Keratinocyte (primary cell): ENCODE results near the gene BTNL3. TPM values are rescaled to one million over a fixed set of nuclear protein-coding genes. Genes with fewer than 3 reads are reported as not detected.

Source experiments
- DNase-seq: peaks from one replicate; pipeline ENCODE4 v3.0.0-alpha.2; 2011; ENCODE audit warnings: low read depth, missing footprints, low spot score
- FAIRE-seq: peaks from 2 replicates; lab custom pipeline; 2011; peaks lifted over from hg19 to GRCh38; lab: Jason Lieb, UNC
- H2AFZ ChIP-seq: 2 replicates; pipeline ENCODE4 v1.6.0; 2012; ENCODE audit warnings: low read length, control low read depth, inconsistent platforms; ENCODE audit not compliant: control insufficient read depth
- H3K27ac ChIP-seq: 2 replicates; pipeline ENCODE4 v1.5.1; 2011; ENCODE audit warnings: low read length; ENCODE audit not compliant: control insufficient read depth, insufficient read depth
- H3K27me3 ChIP-seq: 3 replicates; pipeline ENCODE4 v1.6.0; 2011; ENCODE audit warnings: low read length; ENCODE audit not compliant: control insufficient read depth, insufficient read depth; ENCODE audit errors: extremely low read depth
- H3K36me3 ChIP-seq, 2 experiments: 2 replicates in 1 of 2; 3 replicates in 1 of 2; pipeline ENCODE4 v1.5.1; 2011; ENCODE audit warnings: low read length in 2 of 2, mild to moderate bottlenecking in 1 of 2; ENCODE audit not compliant: control insufficient read depth in 2 of 2, insufficient read depth in 2 of 2; ENCODE audit errors: extremely low read depth in 1 of 2
- H3K4me1 ChIP-seq: 3 replicates; pipeline ENCODE4 v1.5.1; 2011; ENCODE audit warnings: low read length; ENCODE audit not compliant: control insufficient read depth, insufficient read depth; ENCODE audit errors: extremely low read depth
- H3K4me2 ChIP-seq: 3 replicates; pipeline ENCODE4 v1.6.0; 2011; ENCODE audit warnings: low read depth, low read length; ENCODE audit not compliant: control insufficient read depth, insufficient read depth; ENCODE audit errors: extremely low read depth
- H3K4me3 ChIP-seq, 3 experiments: fragments of 200-600 bp in 1 of 3; sonication (generic) in 1 of 3; 2 replicates in 2 of 3; 3 replicates in 1 of 3; pipeline ENCODE4 v1.5.1; 2011 to 2016; ENCODE audit warnings: low read length in 3 of 3, mild to moderate bottlenecking in 3 of 3, control low read depth in 2 of 3, inconsistent platforms in 1 of 3, low read depth in 1 of 3, mixed read lengths in 1 of 3, mixed run types in 1 of 3, moderate library complexity in 1 of 3; ENCODE audit not compliant: control insufficient read depth in 2 of 3, insufficient read depth in 2 of 3; ENCODE audit errors: extremely low read depth in 1 of 3
- H3K79me2 ChIP-seq: 2 replicates; pipeline ENCODE4 v1.6.0; 2012; ENCODE audit warnings: low read length; ENCODE audit not compliant: control insufficient read depth, insufficient read depth
- H3K9ac ChIP-seq: 3 replicates; pipeline ENCODE4 v1.6.0; 2011; ENCODE audit warnings: low read length; ENCODE audit not compliant: control insufficient read depth, insufficient read depth; ENCODE audit errors: extremely low read depth
- H3K9me1 ChIP-seq: 3 replicates; pipeline ENCODE4 v1.6.0; 2011; ENCODE audit warnings: low read length; ENCODE audit not compliant: control insufficient read depth, insufficient read depth; ENCODE audit errors: extremely low read depth
- H3K9me3 ChIP-seq: 2 replicates; pipeline ENCODE4 v1.5.1; 2012; ENCODE audit warnings: low read depth, low read length; ENCODE audit not compliant: control insufficient read depth
- H4K20me1 ChIP-seq: 3 replicates; pipeline ENCODE4 v1.6.0; 2011; ENCODE audit warnings: low read length; ENCODE audit not compliant: control insufficient read depth, insufficient read depth; ENCODE audit errors: extremely low read depth
- EZH2 ChIP-seq: IDR thresholded peaks from one replicate; pipeline ENCODE4 v1.6.1; 2012; ENCODE audit warnings: inconsistent platforms, mild to moderate bottlenecking, low read length, moderate library complexity
- dilution Hi-C: fragments of 300-500 bp; cut with MboI; formaldehyde crosslinking; loops from one replicate; pipeline ENCODE4 v1.7.0; 2020; ENCODE audit warnings: low sequenced_read_pairs; ENCODE audit not compliant: extremely low pct_ligation_motif_present
- polyA plus RNA-seq, 5 experiments: library from polyadenylated mRNA; depleted of rRNA in 3 of 5; stranded (reverse) in 3 of 5; stranded (forward) in 1 of 5; unstranded in 1 of 5; fragments of >200 nt; gene quantifications; 1 replicate in 1 of 5; 2 replicates in 3 of 5; 3 replicates in 1 of 5; pipeline versions ENCODE4 v1.2.1 to v1.2.3, GENCODE V29; 2011 to 2012; ENCODE audit warnings: missing spikeins in 2 of 5, low read depth in 1 of 5, low replicate concordance in 1 of 5
- small RNA-seq, 3 experiments: library from RNA; depleted of rRNA; stranded (forward); fragments of <200 nt; gene quantifications; one replicate each; pipeline ENCODE3, GENCODE V24; 2012; ENCODE audit warnings: low read depth in 3 of 3, low replicate concordance in 1 of 3; ENCODE audit not compliant: insufficient read length in 3 of 3
- TF ChIP-seq, protein P1 (sequence below), 3 experiments: IDR thresholded peaks in 1 of 3; conservative IDR thresholded peaks in 1 of 3; optimal IDR thresholded peaks in 1 of 3; 2 replicates in 2 of 3; 3 replicates in 1 of 3; pipeline versions ENCODE3 to v1.5.1; 2011; ENCODE audit warnings: low read length in 3 of 3, mild to moderate bottlenecking in 3 of 3, moderate library complexity in 2 of 3, control low read depth in 1 of 3, inconsistent platforms in 1 of 3; ENCODE audit not compliant: insufficient read depth in 2 of 3; ENCODE audit errors: extremely low read depth in 1 of 3

BTNL3 gene
- polyA plus RNA-seq, 1 donor (not counting 4 experiments of a cell fraction or from before 2014, with no cell fraction given): not detected

DNA sequence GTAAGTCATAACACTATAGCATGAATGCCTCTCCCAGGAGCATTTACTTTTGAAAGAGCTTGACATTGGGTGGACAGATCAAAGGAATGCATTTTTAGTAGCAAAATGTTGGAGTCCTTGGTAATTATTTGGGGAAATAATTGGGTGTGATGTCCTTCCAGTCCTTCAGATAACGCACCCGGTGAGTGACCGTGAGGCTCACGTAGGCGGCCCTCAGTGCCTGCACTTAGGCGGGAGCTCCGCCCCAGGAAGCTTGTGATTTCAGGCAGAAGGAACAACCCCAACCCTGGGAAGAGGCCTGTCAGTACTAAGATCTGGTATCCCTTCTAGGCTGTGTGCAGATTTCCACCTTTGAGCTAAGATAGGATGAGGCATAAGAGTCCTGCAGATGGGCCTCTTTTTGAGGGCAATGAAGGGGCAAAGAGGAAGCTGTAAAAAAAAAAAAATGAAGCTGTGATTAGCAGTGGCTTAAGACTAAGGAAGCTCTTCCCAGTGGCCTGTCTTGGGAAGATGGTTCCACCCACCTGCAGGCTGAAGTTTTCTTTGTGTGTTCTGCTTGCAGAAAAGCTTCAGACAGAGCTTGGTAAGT lies 66.3 kb downstream of the BTNL3 start:
- Histone ChIP-seq H3K27me3 (peaks cover 64% of the 10 kb centered on the region), H3K36me3 (no peaks in the 10 kb centered on the region), H4K20me1 (no peaks in the 10 kb centered on the region), H3K4me3 (no peak overlapping the region), H3K4me2 (no peak overlapping the region), H3K9ac (no peak overlapping the region), H3K4me1 (peaks cover 4% of the 10 kb centered on the region), H2AFZ (no peak overlapping the region), H3K79me2 (no peaks in the 10 kb centered on the region), H3K9me1 (no peaks in the 10 kb centered on the region), H3K27ac (no peak overlapping the region), H3K9me3 (no peaks in the 10 kb centered on the region)
- TF ChIP-seq EZH2: no peak
- TF ChIP-seq, protein P1, sequence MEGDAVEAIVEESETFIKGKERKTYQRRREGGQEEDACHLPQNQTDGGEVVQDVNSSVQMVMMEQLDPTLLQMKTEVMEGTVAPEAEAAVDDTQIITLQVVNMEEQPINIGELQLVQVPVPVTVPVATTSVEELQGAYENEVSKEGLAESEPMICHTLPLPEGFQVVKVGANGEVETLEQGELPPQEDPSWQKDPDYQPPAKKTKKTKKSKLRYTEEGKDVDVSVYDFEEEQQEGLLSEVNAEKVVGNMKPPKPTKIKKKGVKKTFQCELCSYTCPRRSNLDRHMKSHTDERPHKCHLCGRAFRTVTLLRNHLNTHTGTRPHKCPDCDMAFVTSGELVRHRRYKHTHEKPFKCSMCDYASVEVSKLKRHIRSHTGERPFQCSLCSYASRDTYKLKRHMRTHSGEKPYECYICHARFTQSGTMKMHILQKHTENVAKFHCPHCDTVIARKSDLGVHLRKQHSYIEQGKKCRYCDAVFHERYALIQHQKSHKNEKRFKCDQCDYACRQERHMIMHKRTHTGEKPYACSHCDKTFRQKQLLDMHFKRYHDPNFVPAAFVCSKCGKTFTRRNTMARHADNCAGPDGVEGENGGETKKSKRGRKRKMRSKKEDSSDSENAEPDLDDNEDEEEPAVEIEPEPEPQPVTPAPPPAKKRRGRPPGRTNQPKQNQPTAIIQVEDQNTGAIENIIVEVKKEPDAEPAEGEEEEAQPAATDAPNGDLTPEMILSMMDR (optimal IDR thresholded peaks at IDR 0.05 in 1 of 3, IDR thresholded peaks at IDR 0.05 in 1 of 3, conservative IDR thresholded peaks at IDR 0.05 in 1 of 3; ENCODE audit: extremely low read depth in 1 of 3, insufficient read depth in 2 of 3, low read length in 3 of 3): no peak
- dilution Hi-C loops: no loop called here
- DNase-seq: no peak
- FAIRE-seq: no peak

Small RNA genes within 50 kb of the gene (small RNA-seq; reads per million reads assigned to genes)
- gene MIR8089 (0 reads per million in 3 experiments), gene RNU6-1036P (0 reads per million in 3 experiments), gene RPS29P12 (0 reads per million in 3 experiments)

Other genes starting within 250 kb of the BTNL3 start
- not detected in 3 replicates for gene OR2Y1, start 248.8 kb upstream of the BTNL3 start, polyA plus RNA-seq
- 80.3 to 108 TPM (median 98.3 TPM) in 3 replicates for gene MGAT1, start 186.0 kb upstream of the BTNL3 start, polyA plus RNA-seq
- gene ZFP62, start 127.6 kb upstream of the BTNL3 start, polyA plus RNA-seq: 8.4 to 21.5 TPM (median 13.9 TPM) in 3 replicates
- gene BTNL8, start 89.7 kb upstream of the BTNL3 start, polyA plus RNA-seq: not detected in 3 replicates
- 0.07 to 0.14 TPM in 2 of 3 replicates, not detected in the other for gene BTNL9, start 51.4 kb downstream of the BTNL3 start, polyA plus RNA-seq
- gene OR2V1, start 142.3 kb downstream of the BTNL3 start, polyA plus RNA-seq: not detected in 3 replicates
- gene OR2V2, start 158.7 kb downstream of the BTNL3 start, polyA plus RNA-seq: not detected in 3 replicates
- gene TRIM7, start 216.3 kb downstream of the BTNL3 start, polyA plus RNA-seq: 21.7 to 27.6 TPM (median 22.4 TPM) in 3 replicates
- 11.8 to 14.1 TPM (median 13.4 TPM) in 3 replicates for gene TRIM41, start 234.4 kb downstream of the BTNL3 start, polyA plus RNA-seq